Measurements from ENCODE around the gene OR10H2.
"Not testable (repeated sequence)": the region's sequence is repeated elsewhere in the genome, so short reads cannot be mapped to it uniquely, and the experiment has no call there.

The OR10H2 gene

GRCh38 chr19:15727724-15728123 is at the start of gene OR10H2:
OR10H2 (plus strand) TSS chr19:15728024; CDS start chr19:15728044, 20 bp downstream.
- no peak for DNase-seq (ENCODE audit: low read depth in 3 of 3)

- DNase-seq (ENCODE audit: low read depth in 3 of 3) = no peak
These were observed 48.7 kb upstream of the OR10H2 start for GRCh38 chr19:15679089-15679488.

- not testable (repeated sequence) for DNase-seq (ENCODE audit: low read depth in 3 of 3)
These were observed 48.0 kb upstream of the OR10H2 start for GRCh38 chr19:15679865-15680264.

GRCh38 chr19:15680478-15681322 is 47.1 kb upstream of the OR10H2 start:
- DNase-seq (ENCODE audit: low read depth in 3 of 3) = no peak

GRCh38 chr19:15683411-15683810 is 44.4 kb upstream of the OR10H2 start:
- DNase-seq (ENCODE audit: low read depth in 3 of 3) = no peak

- DNase-seq (ENCODE audit: low read depth in 3 of 3) = no peak
These were observed 43.0 kb upstream of the OR10H2 start for GRCh38 chr19:15684828-15685227.

- no peak for DNase-seq (ENCODE audit: low read depth in 3 of 3)
These were observed 31.1 kb upstream of the OR10H2 start for GRCh38 chr19:15696654-15697194.

GRCh38 chr19:15701757-15702533 is 25.9 kb upstream of the OR10H2 start:
- DNase-seq (ENCODE audit: low read depth in 3 of 3) = no peak

GRCh38 chr19:15702534-15702930 is 25.3 kb upstream of the OR10H2 start:
- no peak for DNase-seq (ENCODE audit: low read depth in 3 of 3)

- DNase-seq (ENCODE audit: low read depth in 3 of 3) = no peak
These were observed 13.2 kb upstream of the OR10H2 start for GRCh38 chr19:15714638-15715037.

GRCh38 chr19:15715642-15716041 is 12.2 kb upstream of the OR10H2 start:
- no peak for DNase-seq (ENCODE audit: low read depth in 3 of 3)

GRCh38 chr19:15717809-15718208 is 10.0 kb upstream of the OR10H2 start:
- DNase-seq (ENCODE audit: low read depth in 3 of 3) = no peak

GRCh38 chr19:15721268-15721667 is 6.6 kb upstream of the OR10H2 start:
- DNase-seq (ENCODE audit: low read depth in 3 of 3) = no peak

- DNase-seq (ENCODE audit: low read depth in 3 of 3) = no peak
These were observed 4.9 kb upstream of the OR10H2 start for GRCh38 chr19:15722956-15723355.

GRCh38 chr19:15730538-15730937 is 2.7 kb downstream of the OR10H2 start:
- no peak for DNase-seq (ENCODE audit: low read depth in 3 of 3)

GRCh38 chr19:15732388-15732787 is 4.6 kb downstream of the OR10H2 start:
- no peak for DNase-seq (ENCODE audit: low read depth in 3 of 3)

- no peak for DNase-seq (ENCODE audit: low read depth in 3 of 3)
These were observed 6.1 kb downstream of the OR10H2 start for GRCh38 chr19:15733895-15734294.

GRCh38 chr19:15737722-15738121 is 9.9 kb downstream of the OR10H2 start, which contains the start of gene OR10H3:
OR10H3 (plus strand) TSS chr19:15737985; CDS start chr19:15741393, 3,408 bp downstream.
- DNase-seq (ENCODE audit: low read depth in 3 of 3) = no peak

- no peak for DNase-seq (ENCODE audit: low read depth in 3 of 3)
These were observed 13.0 kb downstream of the OR10H2 start for GRCh38 chr19:15740785-15741184.

- no peak for DNase-seq (ENCODE audit: low read depth in 3 of 3)
These were observed 20.4 kb downstream of the OR10H2 start for GRCh38 chr19:15748239-15748638.

- DNase-seq (ENCODE audit: low read depth in 3 of 3) = no peak
These were observed 30.6 kb downstream of the OR10H2 start for GRCh38 chr19:15758379-15758778.

- DNase-seq (ENCODE audit: low read depth in 3 of 3) = no peak
These were observed 32.2 kb downstream of the OR10H2 start for GRCh38 chr19:15759962-15760565.

All from stimulated activated CD4-positive, alpha-beta T cell treated with anti-CD3 and anti-CD28 coated beads, TNF-alpha, amount 100 ng/mL, for 48 hours (primary cell).